Neural crest cell (in vitro differentiated cells): ENCODE results near the gene PLAAT4. TPM values are rescaled to one million over a fixed set of nuclear protein-coding genes. Genes with fewer than 3 reads are reported as not detected.

Source experiments
- DNase-seq: peaks from one replicate; pipeline ENCODE4 v3.0.0; 2021; ENCODE audit warnings: low read depth, mixed read lengths, low spot score
- H3K27ac Mint-ChIP-seq: one replicate; pipeline ENCODE4 v1.8.0; 2021; ENCODE audit warnings: mild to moderate bottlenecking, mixed read lengths; ENCODE audit not compliant: unreplicated experiment
- H3K27me3 Mint-ChIP-seq: 2 replicates; pipeline ENCODE4 v1.8.0; 2021; ENCODE audit warnings: low read depth, mild to moderate bottlenecking, mixed read lengths
- H3K36me3 Mint-ChIP-seq: 2 replicates; pipeline ENCODE4 v1.8.0; 2021; ENCODE audit warnings: low read depth, mild to moderate bottlenecking, mixed read lengths
- H3K4me1 Mint-ChIP-seq: 2 replicates; pipeline ENCODE4 v1.8.0; 2021; ENCODE audit warnings: mixed read lengths
- H3K4me3 Mint-ChIP-seq: one replicate; pipeline ENCODE4 v1.8.0; 2021; ENCODE audit warnings: mild to moderate bottlenecking, mixed read lengths
- H3K9me3 Mint-ChIP-seq: 2 replicates; pipeline ENCODE4 v1.8.0; 2021; ENCODE audit warnings: mixed read lengths
- total RNA-seq: library from RNA; stranded (reverse); gene quantifications from 2 replicates; pipeline ENCODE4 v1.2.1, GENCODE V29; 2021
- TF ChIP-seq, protein P1 (sequence below): fragments of 200-600 bp; sonication (generic); conservative IDR thresholded peaks from 2 replicates; pipeline ENCODE4 v1.5.0; 2021; ENCODE audit warnings: antibody characterized with exemption, mild to moderate bottlenecking

PLAAT4 gene
- total RNA-seq, 1 donor from 2014 or later, result not detected

DNA sequence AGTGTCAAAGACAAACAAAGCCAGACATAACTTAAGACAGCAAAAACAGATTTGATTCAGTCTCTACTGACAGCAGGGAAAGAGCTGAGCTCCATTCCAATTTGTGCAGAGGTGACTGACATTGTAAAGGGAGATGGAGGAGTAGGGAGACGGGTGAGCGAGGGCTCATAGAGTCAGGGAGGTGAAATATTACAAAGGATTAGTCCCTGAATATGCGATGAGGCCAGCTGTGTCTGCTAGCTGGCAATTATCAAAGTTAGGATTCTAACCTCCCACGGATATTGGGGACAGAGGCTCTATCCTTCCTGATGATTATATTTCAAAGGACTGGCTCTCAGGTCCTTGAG lies 18.2 kb downstream of the PLAAT4 start:
- no peaks in the 10 kb centered on the region for H3K9me3 Mint-ChIP-seq
- no peaks in the 10 kb centered on the region for H3K36me3 Mint-ChIP-seq
- peaks cover 17% of the 10 kb centered on the region for H3K4me1 Mint-ChIP-seq
- H3K27me3 Mint-ChIP-seq, result peaks cover 5% of the 10 kb centered on the region
- TF ChIP-seq, protein P1, sequence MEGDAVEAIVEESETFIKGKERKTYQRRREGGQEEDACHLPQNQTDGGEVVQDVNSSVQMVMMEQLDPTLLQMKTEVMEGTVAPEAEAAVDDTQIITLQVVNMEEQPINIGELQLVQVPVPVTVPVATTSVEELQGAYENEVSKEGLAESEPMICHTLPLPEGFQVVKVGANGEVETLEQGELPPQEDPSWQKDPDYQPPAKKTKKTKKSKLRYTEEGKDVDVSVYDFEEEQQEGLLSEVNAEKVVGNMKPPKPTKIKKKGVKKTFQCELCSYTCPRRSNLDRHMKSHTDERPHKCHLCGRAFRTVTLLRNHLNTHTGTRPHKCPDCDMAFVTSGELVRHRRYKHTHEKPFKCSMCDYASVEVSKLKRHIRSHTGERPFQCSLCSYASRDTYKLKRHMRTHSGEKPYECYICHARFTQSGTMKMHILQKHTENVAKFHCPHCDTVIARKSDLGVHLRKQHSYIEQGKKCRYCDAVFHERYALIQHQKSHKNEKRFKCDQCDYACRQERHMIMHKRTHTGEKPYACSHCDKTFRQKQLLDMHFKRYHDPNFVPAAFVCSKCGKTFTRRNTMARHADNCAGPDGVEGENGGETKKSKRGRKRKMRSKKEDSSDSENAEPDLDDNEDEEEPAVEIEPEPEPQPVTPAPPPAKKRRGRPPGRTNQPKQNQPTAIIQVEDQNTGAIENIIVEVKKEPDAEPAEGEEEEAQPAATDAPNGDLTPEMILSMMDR, result no peak
- DNase-seq, result no peak
- H3K27ac Mint-ChIP-seq, result no peak overlapping the region
- no peak overlapping the region for H3K4me3 Mint-ChIP-seq

DNA sequence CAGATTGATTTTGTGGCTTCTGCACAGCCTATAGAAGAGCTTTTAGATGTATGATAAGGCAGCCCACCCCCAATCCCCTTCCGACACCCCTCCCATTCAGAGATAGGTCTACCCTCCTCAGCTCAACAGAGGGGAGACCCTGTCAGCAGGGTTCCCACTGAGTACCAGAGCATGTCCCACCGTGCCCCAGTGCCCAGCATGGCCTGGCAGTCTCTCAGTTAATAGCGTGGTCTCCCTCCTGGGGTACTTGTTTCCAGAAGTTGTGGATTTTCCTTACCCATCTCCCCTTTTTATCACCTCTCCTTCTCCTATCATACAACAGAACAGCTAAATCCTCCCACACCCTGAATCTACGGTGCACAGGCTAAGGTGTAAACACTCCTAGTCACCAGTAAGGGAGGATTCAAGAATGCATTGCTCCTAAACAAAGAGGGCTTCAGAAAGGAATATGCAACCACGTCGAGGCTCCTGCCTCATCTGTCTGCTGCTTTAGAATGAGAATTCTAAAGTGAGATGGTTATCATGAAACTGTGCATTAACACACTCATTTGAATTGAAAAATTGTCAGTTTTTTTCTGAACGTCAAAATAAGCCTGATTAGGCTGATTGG lies 19.9 kb downstream of the PLAAT4 start:
- Mint-ChIP-seq H3K27me3 (peaks cover 5% of the 10 kb centered on the region), H3K27ac (no peak overlapping the region), H3K36me3 (no peaks in the 10 kb centered on the region), H3K4me1 (peaks cover 12% of the 10 kb centered on the region), H3K9me3 (no peaks in the 10 kb centered on the region), H3K4me3 (no peak overlapping the region)
- TF ChIP-seq, protein P1, result no peak
- no peak for DNase-seq

DNA sequence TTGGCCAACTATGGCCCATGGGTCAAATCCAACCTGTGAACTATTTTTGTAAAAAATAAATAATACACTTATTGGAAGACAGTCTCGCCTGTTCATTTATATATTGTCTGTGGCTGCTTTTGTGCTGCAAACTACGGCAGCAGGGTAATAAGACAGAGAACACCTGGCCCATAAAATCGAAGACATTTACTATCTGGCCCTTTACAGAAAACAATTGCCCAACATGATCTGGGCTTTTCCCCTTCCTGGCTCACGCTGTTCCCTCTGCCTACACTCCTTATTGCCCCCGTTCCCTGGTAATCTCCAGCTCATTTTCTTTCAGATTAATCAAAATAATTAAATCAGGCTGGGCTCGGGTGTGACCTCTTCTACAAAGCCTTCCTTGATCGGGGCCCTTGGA lies 21.0 kb downstream of the PLAAT4 start:
- no peak overlapping the region for H3K27ac Mint-ChIP-seq
- H3K4me3 Mint-ChIP-seq, result no peak overlapping the region

DNA sequence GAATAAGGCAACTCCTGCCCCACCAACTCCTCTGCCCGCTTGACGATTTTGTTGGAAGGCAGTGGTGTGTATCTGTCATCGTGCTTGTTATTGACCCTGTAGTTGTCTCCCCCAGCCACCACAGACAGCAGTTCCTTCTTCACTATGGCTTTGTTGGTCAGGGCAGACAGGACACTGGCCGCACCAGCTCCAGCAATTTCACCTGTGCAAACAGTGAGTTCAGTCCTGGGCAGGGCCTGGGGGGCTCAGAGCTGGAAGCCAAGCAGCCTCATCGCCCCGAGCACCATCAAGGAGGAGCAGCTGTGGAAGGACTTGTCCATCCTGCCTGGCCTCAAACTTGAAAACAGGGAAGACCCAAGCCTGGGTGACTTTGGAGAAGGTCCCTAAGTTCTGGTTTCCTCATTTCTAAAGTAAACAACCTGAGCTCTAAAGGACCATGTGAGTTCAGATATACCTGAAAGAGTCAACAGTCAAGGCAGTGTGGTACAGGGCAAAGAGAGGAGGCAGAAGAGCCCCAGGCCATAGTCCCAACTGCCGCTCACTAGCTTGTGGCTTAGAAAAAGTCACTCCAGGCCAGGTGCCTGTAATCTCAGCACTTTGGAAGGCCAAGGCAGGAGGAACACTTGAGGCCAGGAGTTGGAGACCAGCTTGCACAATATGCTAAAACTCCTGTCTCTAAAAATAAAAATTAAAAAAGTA lies 22.0 kb downstream of the PLAAT4 start:
- Mint-ChIP-seq H3K4me3 (no peak overlapping the region), H3K27me3 (peaks cover 5% of the 10 kb centered on the region), H3K4me1 (peaks cover 7% of the 10 kb centered on the region), H3K9me3 (no peaks in the 10 kb centered on the region), H3K36me3 (no peaks in the 10 kb centered on the region), H3K27ac (no peak overlapping the region)
- TF ChIP-seq, protein P1, result no peak
- no peak for DNase-seq

More for the DNA sequence above, 21.0 kb downstream of the PLAAT4 start:
- Mint-ChIP-seq H3K36me3 (no peaks in the 10 kb centered on the region), H3K27me3 (peaks cover 5% of the 10 kb centered on the region), H3K9me3 (no peaks in the 10 kb centered on the region), H3K4me1 (peaks cover 10% of the 10 kb centered on the region)
- TF ChIP-seq, protein P1, result no peak
- DNase-seq, result no peak

DNA sequence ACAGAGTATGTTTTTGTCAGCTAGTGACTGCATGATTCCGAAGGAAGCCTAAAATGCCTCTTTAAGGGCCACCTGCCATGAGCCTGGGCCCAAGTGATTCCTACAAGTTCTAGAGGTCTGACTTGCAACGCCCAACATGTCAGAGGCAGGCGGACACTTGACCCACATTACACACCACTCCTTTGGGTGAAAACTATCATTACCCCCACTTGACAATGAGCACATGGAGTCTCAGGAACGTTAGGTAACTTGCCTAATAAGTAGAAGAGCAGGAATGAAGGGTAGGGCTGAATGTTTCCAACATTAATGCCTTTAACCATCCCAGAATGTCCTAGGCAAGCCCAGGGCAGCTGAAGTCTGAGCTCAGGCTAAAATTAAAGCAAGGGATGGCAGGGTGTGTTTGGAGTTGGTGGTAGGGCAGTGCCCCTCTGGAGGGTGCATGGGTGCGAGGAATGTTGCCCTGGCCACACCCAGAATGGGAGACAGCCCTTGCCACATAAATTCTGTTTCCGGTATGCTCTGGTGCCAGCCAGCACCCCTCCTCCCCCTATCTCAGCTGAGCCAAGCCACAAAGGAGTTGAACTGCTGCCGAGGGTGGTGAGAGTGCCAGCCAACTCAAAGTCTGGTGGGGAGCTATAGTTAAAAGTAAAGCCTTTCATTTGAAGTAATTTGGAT lies 24.0 kb downstream of the PLAAT4 start:
- Mint-ChIP-seq H3K36me3 (no peaks in the 10 kb centered on the region), H3K4me3 (no peak overlapping the region), H3K4me1 (peaks cover 5% of the 10 kb centered on the region), H3K9me3 (no peaks in the 10 kb centered on the region), H3K27me3 (peaks cover 3% of the 10 kb centered on the region), H3K27ac (no peak overlapping the region)
- no peak for DNase-seq
- TF ChIP-seq, protein P1, result no peak
